K562 (cell line): ENCODE data around the gene NEK3. TPM values are rescaled to one million over a fixed set of nuclear protein-coding genes. Genes with fewer than 3 reads are reported as not detected.

Experiments used
- ATAC-seq: fragments of 200-7000 bp; cut with Tn5 transposase; 3 replicates; pipeline ENCODE4 v1.9.1; 2020; ENCODE audit warnings: moderate library complexity
- BruUV-seq: library from RNA; stranded (reverse); fragments of 400-500 nt; replicated peaks from 2 replicates; lab custom pipeline; 2021; lab: Mats Ljungman, UMichigan
- CTCF ChIA-PET: fragments of 300-600 bp; formaldehyde crosslinking; extraction: SDS; loops from one replicate; lab custom pipeline; 2021; ENCODE audit warnings: low intra/inter-chr PET ratio; lab: Yijun Ruan, JAX
- POLR2A ChIA-PET: fragments of 300-600, 350-650 bp; sonication (Branson Sonifier 250); formaldehyde crosslinking; extraction: SDS; loops from one replicate; lab custom pipeline; 2021; ENCODE audit warnings: antibody characterized with exemption, inconsistent platforms; lab: Yijun Ruan, JAX
- DNase-seq, 4 experiments: peaks; one replicate each; pipeline versions ENCODE4 v3.0.0 to v3.0.0-alpha.2; 2011 to 2018; ENCODE audit warnings: low spot score in 3 of 4, mixed read lengths in 3 of 4; ENCODE audit errors: extremely low read depth in 1 of 4
- FAIRE-seq: peaks from 2 replicates; lab custom pipeline; 2011; peaks lifted over from hg19 to GRCh38; lab: Jason Lieb, UNC
- H2AFZ ChIP-seq: 2 replicates; pipeline ENCODE4 v1.6.0; 2011; ENCODE audit warnings: low read depth, low read length, control low read depth, inconsistent platforms
- H3K27ac ChIP-seq: fragments of 200-600 bp; 3 replicates; pipeline ENCODE4 v1.8.0; 2011; ENCODE audit warnings: low read depth, mild to moderate bottlenecking, control low read depth, inconsistent platforms, low read length, moderate library complexity, mixed read lengths; ENCODE audit errors: extremely low read depth
- H3K27me3 ChIP-seq, 2 experiments: fragments of 300-600 bp in 1 of 2; 2 replicates in 1 of 2; 3 replicates in 1 of 2; pipeline versions ENCODE4 v1.6.0 to v1.8.0; 2011; ENCODE audit warnings: inconsistent platforms in 2 of 2, low read length in 2 of 2, mild to moderate bottlenecking in 1 of 2, mixed read lengths in 1 of 2, moderate library complexity in 1 of 2; ENCODE audit not compliant: control insufficient read depth in 2 of 2, insufficient read depth in 2 of 2
- H3K36me3 ChIP-seq: fragments of 300-600 bp; 3 replicates; pipeline ENCODE4 v1.8.0; 2011; ENCODE audit warnings: mild to moderate bottlenecking, low read length, inconsistent platforms; ENCODE audit not compliant: control insufficient read depth, insufficient read depth
- H3K4me1 ChIP-seq, 2 experiments: fragments of 200-600 bp in 1 of 2; replicated peaks in 1 of 2; 2 replicates in 1 of 2; 3 replicates in 1 of 2; pipeline versions ENCODE4 v1.5.1 to v1.8.0; 2011; ENCODE audit warnings: inconsistent platforms in 2 of 2, low read length in 2 of 2, mild to moderate bottlenecking in 1 of 2, mixed read lengths in 1 of 2, moderate library complexity in 1 of 2; ENCODE audit not compliant: control insufficient read depth in 2 of 2, insufficient read depth in 2 of 2
- H3K4me2 ChIP-seq: 2 replicates; pipeline ENCODE4 v1.6.1; 2011; ENCODE audit warnings: low read length, control low read depth, inconsistent platforms, mixed read lengths; ENCODE audit not compliant: insufficient read depth
- H3K4me3 ChIP-seq: fragments of 200-600 bp; sonication (generic), shearing (Covaris generic); 2 replicates; pipeline ENCODE4 v1.5.1; 2016; ENCODE audit warnings: control low read depth, inconsistent platforms
- H3K79me2 ChIP-seq: fragments of 200-600 bp; 3 replicates; pipeline ENCODE4 v1.8.0; 2011; ENCODE audit warnings: low read length, inconsistent platforms; ENCODE audit not compliant: control insufficient read depth, insufficient read depth
- H3K9ac ChIP-seq, 2 experiments: 2 replicates each; pipeline versions ENCODE4 v1.6.0 to v1.6.1; 2011; ENCODE audit warnings: low read depth in 2 of 2, low read length in 2 of 2, control low read depth in 1 of 2, inconsistent platforms in 1 of 2, mild to moderate bottlenecking in 1 of 2, mixed read lengths in 1 of 2; ENCODE audit not compliant: insufficient read depth in 1 of 2
- H3K9me1 ChIP-seq: one replicate; pipeline ENCODE4 v1.6.0; 2011; ENCODE audit warnings: inconsistent platforms, mild to moderate bottlenecking, low read length, moderate library complexity; ENCODE audit not compliant: control insufficient read depth, insufficient read depth
- H3K9me3 ChIP-seq: replicated peaks from 2 replicates; pipeline ENCODE4 v1.5.1; 2011; ENCODE audit warnings: low read depth, low read length, inconsistent platforms; ENCODE audit not compliant: control insufficient read depth, insufficient read depth
- H4K20me1 ChIP-seq: replicated peaks from 2 replicates; pipeline ENCODE4 v1.6.1; 2011; ENCODE audit warnings: low read length, inconsistent platforms, mixed read lengths; ENCODE audit not compliant: control insufficient read depth, insufficient read depth
- ARID1B ChIP-seq: fragments of 450-650 bp; IDR thresholded peaks from 2 replicates; pipeline ENCODE4 v1.6.1; 2016; ENCODE audit warnings: antibody characterized with exemption, mild to moderate bottlenecking, inconsistent platforms
- BRCA1 ChIP-seq, 2 experiments: fragments of 450-650 bp in 1 of 2; sonication (generic) in 1 of 2; formaldehyde crosslinking in 1 of 2; IDR thresholded peaks; 2 replicates each; pipeline versions ENCODE4 v1.5.0 to v1.6.1; 2017 to 2020; ENCODE audit warnings: mild to moderate bottlenecking in 1 of 2, missing genetic modification reagents in 1 of 2
- CBX2 ChIP-seq: fragments of 200-600 bp; sonication (generic); IDR thresholded peaks from one replicate; pipeline ENCODE4 v1.6.1; 2012; ENCODE audit warnings: mild to moderate bottlenecking, low read length, inconsistent platforms; ENCODE audit not compliant: insufficient read depth, poor library complexity, severe bottlenecking
- CBX5 ChIP-seq: IDR thresholded peaks from 2 replicates; pipeline ENCODE4 v1.6.1; 2014; ENCODE audit warnings: low read depth, borderline replicate concordance
- CEBPG ChIP-seq, 3 experiments: fragments of 200-800 bp in 1 of 3; sonication (Bioruptor generic) in 1 of 3; sonication (generic) in 1 of 3; formaldehyde crosslinking in 1 of 3; IDR thresholded peaks in 2 of 3; conservative IDR thresholded peaks in 1 of 3; 2 replicates each; pipeline versions ENCODE4 v1.6.1 to v1.8.0; 2016 to 2022; ENCODE audit warnings: missing compliant biosample characterization in 2 of 3, missing genetic modification characterization in 2 of 3, mild to moderate bottlenecking in 1 of 3, missing genetic modification reagents in 1 of 3
- HNRNPK ChIP-seq: fragments of 200-400 bp; formaldehyde crosslinking; IDR thresholded peaks from one replicate; pipeline ENCODE4 v1.6.1; 2018; ENCODE audit warnings: mild to moderate bottlenecking, low read depth, low read length; ENCODE audit not compliant: poor library complexity, severe bottlenecking
- HNRNPLL ChIP-seq: fragments of 200-400 bp; formaldehyde crosslinking; IDR thresholded peaks from 2 replicates; pipeline ENCODE4 v1.6.1; 2017; ENCODE audit warnings: low read length, low read depth, mild to moderate bottlenecking; ENCODE audit not compliant: poor library complexity, severe bottlenecking
- JUN ChIP-seq, 2 experiments: sonication (generic) in 1 of 2; formaldehyde crosslinking in 1 of 2; IDR thresholded peaks; 2 replicates each; pipeline versions ENCODE4 v1.6.1 to v1.8.0; 2012 to 2022; ENCODE audit warnings: borderline replicate concordance in 2 of 2, mild to moderate bottlenecking in 2 of 2, improper control_type of control experiment in 1 of 2, low read depth in 1 of 2, low read length in 1 of 2, missing genetic modification reagents in 1 of 2
- MTA2 ChIP-seq: fragments of 450-650 bp; IDR thresholded peaks from 2 replicates; pipeline ENCODE4 v1.6.1; 2016; ENCODE audit warnings: low read depth
- MXI1 ChIP-seq: IDR thresholded peaks from 2 replicates; pipeline ENCODE4 v1.6.1; 2011; ENCODE audit warnings: low read depth, mild to moderate bottlenecking, improper control_type of control experiment, low read length
- MYBL2 ChIP-seq, 2 experiments: fragments of 450-650 bp in 1 of 2; sonication (generic) in 1 of 2; formaldehyde crosslinking in 1 of 2; IDR thresholded peaks; 2 replicates each; pipeline versions ENCODE4 v1.6.1 to v1.8.1; 2017 to 2022; ENCODE audit warnings: borderline replicate concordance in 1 of 2, inconsistent platforms in 1 of 2, low read depth in 1 of 2, mild to moderate bottlenecking in 1 of 2, missing genetic modification reagents in 1 of 2, moderate library complexity in 1 of 2
- MYC ChIP-seq, 2 experiments: fragments of 250-450 bp in 1 of 2; sonication (Bioruptor Pico) in 1 of 2; IDR thresholded peaks; 2 replicates each; pipeline versions ENCODE4 v1.5.1 to v1.6.1; 2012 to 2021; ENCODE audit warnings: low read depth in 2 of 2, borderline replicate concordance in 1 of 2, improper control_type of control experiment in 1 of 2, low read length in 1 of 2, mild to moderate bottlenecking in 1 of 2, moderate library complexity in 1 of 2
- NFATC3 ChIP-seq: fragments of 450-650 bp; IDR thresholded peaks from 2 replicates; pipeline ENCODE4 v1.6.1; 2017; ENCODE audit warnings: mild to moderate bottlenecking
- PBX2 ChIP-seq, 2 experiments: IDR thresholded peaks in 1 of 2; conservative IDR thresholded peaks in 1 of 2; 2 replicates each; pipeline ENCODE4 v1.6.1; 2016; ENCODE audit warnings: low read depth in 2 of 2, mild to moderate bottlenecking in 1 of 2, missing compliant biosample characterization in 1 of 2, missing genetic modification characterization in 1 of 2, moderate library complexity in 1 of 2
- RAD21 ChIP-seq, 2 experiments: fragments of 250-450 bp in 1 of 2; fragments of 450-650 bp in 1 of 2; sonication (Bioruptor Pico) in 1 of 2; formaldehyde crosslinking in 1 of 2; IDR thresholded peaks in 1 of 2; conservative IDR thresholded peaks in 1 of 2; 2 replicates each; pipeline versions ENCODE4 v1.4.0 to v1.8.0; 2020 to 2022; ENCODE audit warnings: mild to moderate bottlenecking in 2 of 2, moderate library complexity in 1 of 2
- SMARCA4 ChIP-seq: fragments of 450-650 bp; IDR thresholded peaks from 2 replicates; pipeline ENCODE4 v1.6.1; 2016
- ZNF324 ChIP-seq: fragments of 250-450 bp; sonication (Bioruptor Pico); IDR thresholded peaks from 2 replicates; pipeline ENCODE4 v1.4.0; 2020; ENCODE audit warnings: mild to moderate bottlenecking
- in situ Hi-C: fragments of 300-500 bp; cut with MboI; formaldehyde crosslinking; loops from 4 replicates; pipeline ENCODE4 v1.15.0; 2018; ENCODE audit warnings: inconsistent platforms, mixed read lengths
- intact Hi-C: fragments of 100-400 bp; cut with micrococcal nuclease; formaldehyde crosslinking; loops from 2 replicates; pipeline ENCODE4 v1.14.2; 2022
- polyA plus RNA-seq, 8 experiments: library from polyadenylated mRNA; depleted of rRNA in 4 of 8; stranded (reverse) in 5 of 8; unstranded in 3 of 8; fragments of >200 nt; fragmentation: Nextera tagmentation in 2 of 8; fragmentation: Illumina TruSeq in 1 of 8; extraction: Ambion mirVana in 2 of 8; extraction: Trizol in 1 of 8; gene quantifications; 2 replicates each; pipeline versions ENCODE4 v1.2.1 to v1.2.3, GENCODE V29; 2011 to 2014; ENCODE audit warnings: inconsistent platforms in 1 of 8, missing spikeins in 1 of 8
- total RNA-seq, 7 experiments: library from RNA; depleted of rRNA in 6 of 7; stranded (reverse); fragments of >200 nt in 6 of 7; fragmentation: Illumina TruSeq in 2 of 7; extraction: Trizol in 2 of 7; gene quantifications; 2 replicates each; pipeline versions ENCODE4 v1.2.1 to v1.2.3, GENCODE V29; 2011 to 2021; ENCODE audit warnings: low replicate concordance in 1 of 7

Gene NEK3
- total and polyA plus RNA-seq, 9 of the 15 experiments (the other 6 are each of a cell fraction or from before 2014, with no cell fraction given), result 6.2 to 11.0 (median 9.3) TPM

- no peak for TF ChIP-seq MTA2
- no peak for TF ChIP-seq HNRNPLL
- TF ChIP-seq MYC (IDR thresholded peaks at IDR 0.05; ENCODE audit: low read depth, low read length), result no peak
- TF ChIP-seq MYC (CRISPR knock-in tag; IDR thresholded peaks at IDR 0.05; ENCODE audit: borderline replicate concordance, low read depth), result no peak
- TF ChIP-seq CBX5, result no peak
- no peak for TF ChIP-seq CEBPG (CRISPR knock-in tag; IDR thresholded peaks at IDR 0.05)
- TF ChIP-seq CEBPG (tag; conservative IDR thresholded peaks at IDR 0.05 in 1 of 2, IDR thresholded peaks at IDR 0.05 in 1 of 2), result no peak
- TF ChIP-seq MXI1, result no peak
- TF ChIP-seq MYBL2 (IDR thresholded peaks at IDR 0.05; ENCODE audit: low read depth), result no peak
- TF ChIP-seq MYBL2 (CRISPR knock-in tag; IDR thresholded peaks at IDR 0.05; ENCODE audit: borderline replicate concordance), result no peak
- no peak for TF ChIP-seq JUN (IDR thresholded peaks at IDR 0.05; ENCODE audit: borderline replicate concordance, low read depth, low read length)
- no peak for TF ChIP-seq JUN (CRISPR knock-in tag; IDR thresholded peaks at IDR 0.05; ENCODE audit: borderline replicate concordance)
- no peak for TF ChIP-seq ARID1B
- TF ChIP-seq PBX2 (CRISPR knock-in tag; IDR thresholded peaks at IDR 0.05; ENCODE audit: low read depth), result no peak
- no peak for TF ChIP-seq PBX2 (tag; conservative IDR thresholded peaks at IDR 0.05; ENCODE audit: low read depth)
- no peak for TF ChIP-seq NFATC3
- no peak for TF ChIP-seq CBX2
- TF ChIP-seq RAD21 (CRISPR knock-in tag; conservative IDR thresholded peaks at IDR 0.05 in 1 of 2, IDR thresholded peaks at IDR 0.05 in 1 of 2), result no peak
- TF ChIP-seq SMARCA4, result no peak
- TF ChIP-seq ZNF324 (CRISPR knock-in tag), result no peak
- TF ChIP-seq BRCA1 (IDR thresholded peaks at IDR 0.05), result no peak
- no peak for TF ChIP-seq BRCA1 (CRISPR knock-in tag; IDR thresholded peaks at IDR 0.05)
- no peak for TF ChIP-seq HNRNPK
- TF ChIP-seq, all 486 proteins: peak for 0
- intact Hi-C loops, result no loop called here
- Histone ChIP-seq H3K4me3 (no peak overlapping the region), H3K36me3 (peaks cover 15% of the 10 kb centered on the region; the same call in 1 of the 3 replicates), H3K27me3 (no peaks in the 10 kb centered on the region), H2AFZ (no peak overlapping the region), H3K4me2 (no peak overlapping the region), H4K20me1 (no peaks in the 10 kb centered on the region), H3K4me1 (peaks cover 0 to 9% of the 10 kb centered on the region in 2 experiments; a peak in 3 of 5 replicates), H3K9me3 (no peaks in the 10 kb centered on the region), H3K79me2 (no peaks in the 10 kb centered on the region), H3K27ac (no peak overlapping the region), H3K9ac (no peak overlapping the region), H3K9me1 (no peaks in the 10 kb centered on the region)
- no peak for ATAC-seq
- no TSS peak for BruUV-seq
- in situ Hi-C loops, result no loop called here
- POLR2A ChIA-PET, result no interaction called here
- FAIRE-seq, result no peak
- DNase-seq, result no peak
- CTCF ChIA-PET, result no interaction called here
These were observed 5.6 kb upstream of the NEK3 start for GRCh38 chr13:52164989-52165388.
